GM12864 (cell line): ENCODE measurements around the gene ICE2.

Experiments used
- DNase-seq: peaks from one replicate; pipeline ENCODE4 v3.0.0-alpha.2; 2011; ENCODE audit warnings: low read depth
- H3K4me3 ChIP-seq: 2 replicates; pipeline ENCODE4 v1.5.1; 2011; ENCODE audit warnings: mild to moderate bottlenecking, low read depth, low read length, control low read depth
- TF ChIP-seq, protein P1 (sequence below): IDR thresholded peaks from 2 replicates; pipeline ENCODE4 v1.5.1; 2011; ENCODE audit warnings: low read depth, mild to moderate bottlenecking, moderate library complexity, low read length, control low read depth, inconsistent platforms; ENCODE audit errors: missing control alignments

Gene ICE2

DNA sequence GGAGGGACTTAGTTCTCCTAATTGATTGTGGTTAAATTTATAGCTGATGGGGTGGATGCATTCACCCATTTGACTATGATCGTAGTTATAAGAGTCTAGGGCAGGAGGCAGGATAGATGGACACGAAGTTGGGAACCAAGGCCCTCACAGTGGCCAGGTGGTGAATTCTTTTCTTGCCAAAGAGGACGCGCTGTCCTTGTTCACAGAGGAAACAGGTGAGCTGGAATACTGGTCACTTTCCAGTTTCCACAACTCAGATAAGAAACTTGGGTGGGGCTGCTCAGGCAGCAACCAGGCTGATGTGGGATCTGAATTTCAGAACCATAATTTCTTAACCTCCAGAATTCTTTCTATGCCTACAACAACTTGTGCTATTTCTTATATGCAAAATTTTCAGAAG is 34.0 kb upstream of the ICE2 start:
- TF ChIP-seq, protein P1, sequence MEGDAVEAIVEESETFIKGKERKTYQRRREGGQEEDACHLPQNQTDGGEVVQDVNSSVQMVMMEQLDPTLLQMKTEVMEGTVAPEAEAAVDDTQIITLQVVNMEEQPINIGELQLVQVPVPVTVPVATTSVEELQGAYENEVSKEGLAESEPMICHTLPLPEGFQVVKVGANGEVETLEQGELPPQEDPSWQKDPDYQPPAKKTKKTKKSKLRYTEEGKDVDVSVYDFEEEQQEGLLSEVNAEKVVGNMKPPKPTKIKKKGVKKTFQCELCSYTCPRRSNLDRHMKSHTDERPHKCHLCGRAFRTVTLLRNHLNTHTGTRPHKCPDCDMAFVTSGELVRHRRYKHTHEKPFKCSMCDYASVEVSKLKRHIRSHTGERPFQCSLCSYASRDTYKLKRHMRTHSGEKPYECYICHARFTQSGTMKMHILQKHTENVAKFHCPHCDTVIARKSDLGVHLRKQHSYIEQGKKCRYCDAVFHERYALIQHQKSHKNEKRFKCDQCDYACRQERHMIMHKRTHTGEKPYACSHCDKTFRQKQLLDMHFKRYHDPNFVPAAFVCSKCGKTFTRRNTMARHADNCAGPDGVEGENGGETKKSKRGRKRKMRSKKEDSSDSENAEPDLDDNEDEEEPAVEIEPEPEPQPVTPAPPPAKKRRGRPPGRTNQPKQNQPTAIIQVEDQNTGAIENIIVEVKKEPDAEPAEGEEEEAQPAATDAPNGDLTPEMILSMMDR = no peak
- H3K4me3 ChIP-seq = no peak overlapping the region
- DNase-seq = no peak

DNA sequence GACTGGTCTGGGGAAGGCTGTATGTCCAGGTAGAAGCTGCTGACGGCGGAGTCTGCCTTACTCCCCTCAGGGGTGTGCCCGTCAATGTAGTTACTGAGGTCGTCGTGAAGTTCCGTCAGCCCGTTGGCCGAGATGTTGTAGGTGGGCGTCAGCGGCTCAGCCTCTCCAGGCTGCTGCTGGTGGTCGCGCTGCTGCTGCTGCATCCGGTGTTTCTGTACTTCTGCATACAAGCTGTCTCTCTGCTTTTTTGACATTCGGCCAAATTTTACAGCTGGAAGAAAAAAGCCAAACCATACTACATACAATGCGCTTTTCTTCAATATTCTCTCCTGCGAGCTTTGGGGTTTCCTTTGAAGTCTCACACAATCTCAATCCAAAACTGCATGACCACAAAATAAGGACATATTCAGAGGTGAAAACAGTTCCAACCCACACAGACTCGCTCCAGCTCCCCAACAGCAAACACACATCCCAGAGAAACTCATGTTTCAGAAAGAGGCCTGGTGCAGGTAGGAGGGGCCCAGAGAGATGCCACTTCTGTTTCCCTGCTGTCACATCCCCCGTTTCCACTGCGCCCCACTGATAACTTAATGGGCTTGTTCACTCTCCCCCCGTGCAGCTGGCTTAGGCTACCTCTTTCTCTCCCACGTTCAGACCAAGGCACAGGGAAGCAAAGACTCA is 32.5 kb upstream of the ICE2 start:
- no peak overlapping the region for H3K4me3 ChIP-seq
- no peak for DNase-seq
- TF ChIP-seq, protein P1 = no peak

DNA sequence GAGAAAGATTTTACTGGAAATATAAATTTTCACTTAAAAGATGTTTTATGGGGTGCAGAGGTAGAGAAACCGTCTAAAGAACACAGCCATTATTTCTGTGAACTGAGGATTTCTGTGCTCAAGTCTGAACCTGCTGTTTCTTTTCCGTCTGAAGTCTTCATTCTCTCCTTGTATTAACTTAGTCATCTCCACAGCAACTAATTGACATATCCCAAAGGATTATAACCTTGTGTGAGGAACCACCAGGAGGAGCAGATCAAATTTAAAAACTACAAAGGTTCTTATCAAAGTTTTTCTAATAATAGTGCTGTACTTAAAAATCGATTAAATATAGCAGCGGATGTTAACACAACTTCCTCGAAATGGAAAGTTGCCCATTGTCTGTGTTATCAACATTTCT is 31.1 kb upstream of the ICE2 start:
- DNase-seq = no peak
- TF ChIP-seq, protein P1 = no peak
- no peak overlapping the region for H3K4me3 ChIP-seq

DNA sequence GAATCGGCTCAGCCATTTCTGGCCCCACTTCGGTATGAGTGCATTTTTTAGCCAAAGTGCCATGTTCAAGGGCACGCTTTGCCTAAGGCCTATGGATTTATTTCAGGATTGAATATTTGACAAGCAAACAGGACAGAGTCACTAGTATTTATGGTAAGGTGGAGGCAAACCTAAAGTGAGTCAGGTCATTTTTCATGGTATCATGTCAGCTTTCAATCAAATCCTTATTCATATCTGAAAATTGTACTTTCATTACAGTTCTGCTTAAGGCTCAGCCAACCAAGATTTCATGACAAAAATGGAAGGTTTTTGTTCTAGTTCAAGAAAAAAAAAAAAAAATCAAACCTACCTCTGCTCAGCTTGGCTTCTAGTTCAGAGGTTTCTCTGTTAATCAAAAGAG is 30.5 kb upstream of the ICE2 start:
- DNase-seq = no peak
- TF ChIP-seq, protein P1 = no peak
- H3K4me3 ChIP-seq = no peak overlapping the region

DNA sequence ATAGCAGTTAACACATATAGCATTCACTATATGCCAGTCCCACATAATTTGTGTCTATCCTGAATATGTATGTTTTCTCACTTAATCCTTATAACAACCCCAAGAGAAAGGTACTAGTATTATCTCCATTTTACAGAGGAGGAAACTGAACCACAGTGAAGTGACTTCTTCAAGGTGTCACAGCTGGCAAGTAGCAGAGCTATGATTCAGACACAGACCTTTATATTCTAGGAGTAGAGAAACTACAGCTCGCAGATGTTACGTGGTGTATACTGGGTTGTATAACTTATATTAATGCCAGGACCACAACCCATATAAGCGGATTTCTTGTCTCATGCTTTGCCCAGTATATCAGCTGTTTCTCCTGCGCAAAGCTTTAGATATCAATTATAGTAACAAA is 29.5 kb upstream of the ICE2 start:
- H3K4me3 ChIP-seq = no peak overlapping the region
- no peak for DNase-seq
- TF ChIP-seq, protein P1 = no peak

DNA sequence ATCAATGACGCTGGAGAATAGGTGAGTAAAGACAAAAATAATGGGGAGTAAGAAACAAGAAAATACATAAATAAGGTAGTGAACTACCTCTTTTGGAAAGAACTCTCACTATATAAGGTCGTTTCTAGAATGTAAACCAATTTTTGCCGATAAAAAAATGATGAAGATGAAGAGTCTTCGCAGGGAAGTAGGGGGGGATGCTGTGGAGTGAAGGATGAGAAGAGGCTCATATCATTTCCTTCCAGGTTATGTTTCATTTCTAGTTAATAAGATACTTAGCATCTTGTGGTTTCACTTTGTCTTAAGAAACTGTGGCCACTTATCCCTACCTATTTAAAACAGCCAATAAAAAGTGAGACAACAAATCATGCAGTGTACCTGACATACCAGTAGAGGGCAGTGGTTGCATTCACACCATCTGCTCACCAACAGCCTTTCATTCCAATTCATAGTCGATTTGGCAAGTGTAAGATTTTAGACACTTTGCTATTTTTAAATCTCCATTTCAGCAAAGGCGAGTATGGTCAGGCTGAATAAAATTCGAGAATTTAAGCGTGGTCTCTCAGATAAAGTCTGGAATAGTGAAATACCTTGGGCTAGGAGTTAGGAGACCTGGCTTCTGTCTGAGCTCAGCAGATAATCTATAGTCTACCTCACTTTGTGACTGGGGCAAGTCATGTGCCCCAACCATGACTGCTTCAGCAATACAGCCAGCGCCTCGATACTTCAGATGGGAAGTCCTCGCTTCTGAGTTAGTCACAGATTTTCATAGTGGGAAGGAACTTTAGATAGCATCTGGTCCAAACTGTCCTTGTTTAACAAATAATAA is 28.9 kb upstream of the ICE2 start:
- H3K4me3 ChIP-seq = no peak overlapping the region
- DNase-seq = peak; percentile 71

More for the DNA sequence above, 28.9 kb upstream of the ICE2 start:
- TF ChIP-seq, protein P1 = peak; percentile 91
